Uterus (tissue), 2 donors: ENCODE measurements around the gene TSTD1.

Experiments used
- POLR2A ChIP-seq, 2 donors: fragments of 450-650 bp; IDR thresholded peaks; one replicate each; pipeline ENCODE4 v1.6.1; 2016; ENCODE audit warnings: antibody characterized with exemption in 2 of 2, mild to moderate bottlenecking in 1 of 2, moderate library complexity in 1 of 2
- TF ChIP-seq, protein P1 (sequence below), 4 experiments: fragments of 200-600 bp in 2 of 4; fragments of 450-650 bp in 2 of 4; sonication (generic) in 2 of 4; IDR thresholded peaks; one replicate each; pipeline ENCODE4 v1.5.1; 2016 to 2019; ENCODE audit warnings: antibody characterized with exemption in 4 of 4, mild to moderate bottlenecking in 2 of 4, moderate library complexity in 1 of 4

DNA sequence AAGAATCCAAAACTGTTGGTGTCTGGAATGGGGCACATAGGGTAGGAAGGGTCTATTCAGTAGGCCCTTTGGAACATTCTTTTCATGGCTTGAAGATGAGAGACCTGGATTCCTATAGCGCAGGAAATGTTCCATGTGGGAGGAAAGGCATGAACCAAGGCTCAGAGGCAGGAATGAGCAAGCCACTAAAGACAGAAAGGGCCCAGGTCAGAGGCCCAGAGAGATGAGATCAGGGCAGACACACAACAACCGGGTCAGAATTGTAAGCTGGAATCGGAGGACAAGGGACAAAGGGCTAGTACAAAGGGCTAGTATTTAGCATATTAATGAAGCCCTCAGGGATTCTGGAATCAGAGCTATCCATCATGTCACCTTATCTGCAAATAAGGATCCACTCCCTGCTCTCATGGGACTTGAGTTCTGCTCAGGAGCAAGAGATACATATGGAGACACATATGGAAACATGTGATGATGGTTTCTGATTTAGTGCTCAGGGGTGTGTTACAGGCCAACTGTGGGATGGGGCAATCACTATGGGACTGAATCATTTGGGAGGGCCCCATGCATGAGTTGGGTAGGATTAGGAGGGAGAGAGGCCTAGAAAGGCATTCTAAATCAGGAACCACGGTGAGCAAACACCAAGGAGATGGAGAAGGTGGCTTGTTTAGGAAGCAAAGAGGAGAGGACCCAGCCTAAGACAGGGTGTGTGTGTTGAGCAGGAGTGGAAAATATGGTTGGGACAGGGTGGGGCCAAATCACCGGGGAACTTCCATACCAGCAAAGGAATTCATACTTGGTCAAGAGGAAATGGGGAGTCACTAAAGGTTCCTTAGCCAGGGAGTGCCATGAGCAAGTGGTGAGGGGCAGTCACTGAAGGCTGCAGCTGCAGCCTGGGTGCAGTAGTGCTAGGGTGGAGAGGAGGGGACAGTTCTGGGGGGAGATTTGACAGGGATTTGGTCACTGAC, 42.0 kb upstream of the TSTD1 start:
- TF ChIP-seq, protein P1, sequence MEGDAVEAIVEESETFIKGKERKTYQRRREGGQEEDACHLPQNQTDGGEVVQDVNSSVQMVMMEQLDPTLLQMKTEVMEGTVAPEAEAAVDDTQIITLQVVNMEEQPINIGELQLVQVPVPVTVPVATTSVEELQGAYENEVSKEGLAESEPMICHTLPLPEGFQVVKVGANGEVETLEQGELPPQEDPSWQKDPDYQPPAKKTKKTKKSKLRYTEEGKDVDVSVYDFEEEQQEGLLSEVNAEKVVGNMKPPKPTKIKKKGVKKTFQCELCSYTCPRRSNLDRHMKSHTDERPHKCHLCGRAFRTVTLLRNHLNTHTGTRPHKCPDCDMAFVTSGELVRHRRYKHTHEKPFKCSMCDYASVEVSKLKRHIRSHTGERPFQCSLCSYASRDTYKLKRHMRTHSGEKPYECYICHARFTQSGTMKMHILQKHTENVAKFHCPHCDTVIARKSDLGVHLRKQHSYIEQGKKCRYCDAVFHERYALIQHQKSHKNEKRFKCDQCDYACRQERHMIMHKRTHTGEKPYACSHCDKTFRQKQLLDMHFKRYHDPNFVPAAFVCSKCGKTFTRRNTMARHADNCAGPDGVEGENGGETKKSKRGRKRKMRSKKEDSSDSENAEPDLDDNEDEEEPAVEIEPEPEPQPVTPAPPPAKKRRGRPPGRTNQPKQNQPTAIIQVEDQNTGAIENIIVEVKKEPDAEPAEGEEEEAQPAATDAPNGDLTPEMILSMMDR (IDR thresholded peaks at IDR 0.05): no peak
- TF ChIP-seq POLR2A (IDR thresholded peaks at IDR 0.05): no peak
